Psoas muscle (tissue), 8 donors: ENCODE measurements around the gene CRIP3. TPM values are rescaled to one million over a fixed set of nuclear protein-coding genes. Genes with fewer than 3 reads are reported as not detected.
A peak's percentile ranks its signal among the peaks of the same experiment; 100 is the strongest.

ENCODE experiments used
- ATAC-seq, 4 donors: fragments of 200-7000 bp; cut with Tn5 transposase; one replicate each; pipeline ENCODE4 v1.9.1; 2020; ENCODE audit warnings: moderate library complexity in 3 of 4, mild to moderate bottlenecking in 2 of 4
- DNase-seq, 2 donors: peaks; one replicate each; pipeline ENCODE4 v3.0.0-alpha.2; 2020
- H3K27ac ChIP-seq: fragments of 200-600 bp; one replicate; pipeline ENCODE4 v1.8.0; 2022
- H3K27me3 ChIP-seq, 3 donors: fragments of 200-600 bp in 1 of 3; one replicate each; pipeline versions ENCODE4 v1.6.1 to v1.8.0; 2013 to 2022; ENCODE audit warnings: low read length in 2 of 3, mild to moderate bottlenecking in 2 of 3, moderate library complexity in 1 of 3; ENCODE audit not compliant: insufficient read depth in 3 of 3
- H3K36me3 ChIP-seq, 2 donors: fragments of 200-600 bp in 1 of 2; one replicate each; pipeline versions ENCODE4 v1.6.1 to v1.8.0; 2013 to 2022; ENCODE audit warnings: low read depth in 1 of 2, mild to moderate bottlenecking in 1 of 2, moderate library complexity in 1 of 2; ENCODE audit not compliant: insufficient read depth in 1 of 2
- H3K4me1 ChIP-seq: fragments of 200-600 bp; one replicate; pipeline ENCODE4 v1.8.0; 2022
- H3K4me3 ChIP-seq: fragments of 200-600 bp; one replicate; pipeline ENCODE4 v1.8.0; 2022; ENCODE audit warnings: mild to moderate bottlenecking
- H3K9me3 ChIP-seq: fragments of 200-600 bp; one replicate; pipeline ENCODE4 v1.8.0; 2022
- WGBS, 3 donors: extraction: QIAGEN DNeasy Blood & Tissue Kit; methylation state at CpG; one replicate each; pipeline versions ENCODE4 v1.1.6 to v1.1.7; 2013; 5-methylcytosine and 5-hydroxymethylcytosine counted together
- intact Hi-C, 2 donors: fragments of 100-400 bp; cut with DNase I; formaldehyde crosslinking; loops; one replicate each; pipeline versions ENCODE4 v1.11.0 to v1.14.2; 2022
- polyA plus RNA-seq, 3 donors: library from polyadenylated mRNA; stranded (reverse); fragments of 200-250 nt; gene quantifications; one replicate each; pipeline ENCODE4 v1.2.3, GENCODE V29; 2013
- total RNA-seq, 4 donors: library from RNA; stranded (reverse); fragmentation: NEBNext Ultra II Directional in 2 of 4; extraction: Animal tissue kit (Norgen Biotek cat#: 25700) in 2 of 4; gene quantifications; one replicate each; pipeline versions ENCODE4 v1.2.1 to v1.2.4, GENCODE V29; 2021 to 2023
- TF ChIP-seq, protein P1 (sequence below): fragments of 200-600 bp; IDR thresholded peaks from one replicate; pipeline ENCODE4 v1.8.0; 2022; ENCODE audit warnings: antibody characterized with exemption
- donor health status: healthy with polysubstance abuse.
- donor health status: DM: no; HTN: no; CAD: no; lungs with moderate emphysema.
- donor health status: Bipolar disorder and iron deficiency.
- donor health status: healthy.
- donor health status: DM: yes; HTN: yes; CAD: no.
- donor health status: DM: no; HTN: no; CAD: no.
- donor health status: DM: no; HTN: no; CAD: no.
- donor health status: DM: yes; HTN: yes; CAD: no.

CRIP3 gene
- total and polyA plus RNA-seq, 7 donors, result 0.05 to 0.47 (median 0.12) TPM; not detected in 3

DNA sequence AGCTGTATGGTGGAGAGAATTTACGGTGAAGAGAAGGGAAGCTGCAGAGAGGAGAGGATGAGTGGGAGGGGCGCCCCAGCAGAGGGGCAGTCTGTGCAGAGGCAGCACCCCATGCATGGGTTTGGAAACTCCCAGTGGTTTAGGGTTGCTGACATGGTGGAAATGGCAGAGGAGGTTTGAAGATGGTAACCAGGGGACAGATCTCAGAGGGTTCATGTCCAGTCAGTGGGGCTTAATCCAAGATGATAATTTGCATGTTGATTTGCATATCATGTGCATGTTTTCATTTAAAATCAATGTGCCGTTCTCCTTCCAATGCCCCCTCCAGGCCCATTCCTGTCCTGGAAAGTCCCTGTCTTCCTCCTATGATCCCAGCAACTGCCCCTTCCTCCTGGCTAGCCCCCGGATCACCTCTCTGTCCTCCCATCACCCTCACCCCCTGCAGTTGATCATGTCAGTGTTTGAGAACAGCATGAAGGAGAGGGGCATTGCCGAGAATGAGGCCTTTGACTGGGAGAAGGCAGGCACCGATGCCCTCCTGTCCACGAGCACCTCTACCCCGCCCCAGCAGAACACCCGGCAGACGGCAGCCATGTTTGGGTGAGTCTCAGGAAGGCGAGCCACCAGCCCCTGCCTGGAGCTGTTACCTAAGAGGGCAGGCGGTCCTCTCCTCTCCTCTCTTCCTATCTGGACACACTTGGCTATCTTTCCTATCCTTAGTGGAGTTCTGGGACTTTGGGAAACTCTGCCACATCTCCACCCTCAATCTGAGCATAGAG, 51.1 kb downstream of the CRIP3 start:
- intact Hi-C loops, result no loop called here
- 75 to 80% (median 79%) methylated on average over 11 to 12 of the region's 12 CpGs for WGBS, 3 donors
- TF ChIP-seq, protein P1, sequence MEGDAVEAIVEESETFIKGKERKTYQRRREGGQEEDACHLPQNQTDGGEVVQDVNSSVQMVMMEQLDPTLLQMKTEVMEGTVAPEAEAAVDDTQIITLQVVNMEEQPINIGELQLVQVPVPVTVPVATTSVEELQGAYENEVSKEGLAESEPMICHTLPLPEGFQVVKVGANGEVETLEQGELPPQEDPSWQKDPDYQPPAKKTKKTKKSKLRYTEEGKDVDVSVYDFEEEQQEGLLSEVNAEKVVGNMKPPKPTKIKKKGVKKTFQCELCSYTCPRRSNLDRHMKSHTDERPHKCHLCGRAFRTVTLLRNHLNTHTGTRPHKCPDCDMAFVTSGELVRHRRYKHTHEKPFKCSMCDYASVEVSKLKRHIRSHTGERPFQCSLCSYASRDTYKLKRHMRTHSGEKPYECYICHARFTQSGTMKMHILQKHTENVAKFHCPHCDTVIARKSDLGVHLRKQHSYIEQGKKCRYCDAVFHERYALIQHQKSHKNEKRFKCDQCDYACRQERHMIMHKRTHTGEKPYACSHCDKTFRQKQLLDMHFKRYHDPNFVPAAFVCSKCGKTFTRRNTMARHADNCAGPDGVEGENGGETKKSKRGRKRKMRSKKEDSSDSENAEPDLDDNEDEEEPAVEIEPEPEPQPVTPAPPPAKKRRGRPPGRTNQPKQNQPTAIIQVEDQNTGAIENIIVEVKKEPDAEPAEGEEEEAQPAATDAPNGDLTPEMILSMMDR, result no peak

DNA sequence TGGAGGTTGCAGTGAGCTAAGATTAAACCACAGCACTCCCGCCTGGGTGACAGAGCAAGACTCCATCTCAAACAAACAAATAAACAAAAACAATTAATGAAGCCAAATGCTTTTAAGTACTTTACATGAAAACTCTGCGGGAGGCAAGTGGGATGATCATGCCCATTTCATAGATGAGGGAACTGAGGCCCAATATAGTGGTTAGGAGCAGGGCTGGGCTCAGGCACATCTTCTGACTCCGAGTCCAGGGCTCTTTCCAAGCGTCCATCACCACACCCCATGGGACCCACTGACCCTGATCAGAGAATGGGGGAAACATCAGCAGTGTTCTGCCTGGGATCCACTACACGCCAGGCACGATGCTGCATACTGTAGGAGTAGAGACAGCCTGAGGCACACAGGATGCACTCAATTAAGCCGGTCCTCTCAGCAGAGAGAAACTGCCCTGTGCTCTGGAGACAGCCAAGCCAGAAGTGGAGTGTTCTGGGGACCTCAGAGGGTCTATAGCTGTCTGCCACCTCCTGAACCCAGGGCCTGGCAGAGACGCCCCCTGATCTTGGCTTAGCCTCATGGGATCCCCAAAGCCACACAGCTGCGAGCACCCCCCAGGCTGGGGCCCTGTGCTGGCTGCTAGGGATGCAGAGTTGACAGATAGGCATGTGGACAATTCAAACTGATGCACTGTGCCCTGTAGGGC, 51.8 kb downstream of the CRIP3 start:
- 77 to 82% (median 79%) methylated on average over 9 of the region's 9 CpGs for WGBS, 3 donors
- Histone ChIP-seq H3K4me3 (no peak overlapping the region), H3K27me3 (peaks cover 0 to 9% (median 4%) of the 10 kb centered on the region in 3 donors), H3K4me1 (no peaks in the 10 kb centered on the region), H3K36me3 (no peaks in the 10 kb centered on the region), H3K27ac (no peak overlapping the region), H3K9me3 (no peaks in the 10 kb centered on the region)
- TF ChIP-seq, protein P1, result no peak
- DNase-seq (peak in 1 of 2 donors; percentile 7), ATAC-seq (no peak)
- intact Hi-C loops, result no loop called here

More for the DNA sequence above, 51.1 kb downstream of the CRIP3 start:
- no peak for ATAC-seq
- Histone ChIP-seq H3K27ac (no peak overlapping the region), H3K4me3 (no peak overlapping the region), H3K4me1 (no peaks in the 10 kb centered on the region), H3K27me3 (peaks cover 0 to 7% (median 4%) of the 10 kb centered on the region in 3 donors), H3K36me3 (no peaks in the 10 kb centered on the region), H3K9me3 (no peaks in the 10 kb centered on the region)
- peak in 1 of 2 donors; percentile 32 for DNase-seq

Other genes starting within 250 kb of the CRIP3 start
- gene MRPL2, start 249.4 kb downstream of the CRIP3 start, total RNA-seq, result 100 to 1,000 TPM in 1 of 4 donors, 10 to 100 TPM in 3; 61.3 to 138 (median 94.5) TPM
- 100 to 1,000 TPM in 1 of 3 donors, 10 to 100 TPM in 2; 91.1 to 139 (median 91.2) TPM for gene MRPL2, start 249.4 kb downstream of the CRIP3 start, polyA plus RNA-seq
- gene KLC4, start 249.2 kb downstream of the CRIP3 start, total RNA-seq, result 10 to 100 TPM; 13.0 to 20.9 (median 15.0) TPM
- gene KLC4, start 249.2 kb downstream of the CRIP3 start, polyA plus RNA-seq, result 10 to 100 TPM; 12.2 to 17.2 (median 13.2) TPM
- 1 to 10 TPM in 2 of 4 donors, under 1 TPM in 2; 0.61 to 1.6 (median 1.1) TPM for gene PTK7, start 232.5 kb downstream of the CRIP3 start, total RNA-seq
- under 1 TPM; 0.17 to 0.90 (median 0.23) TPM for gene PTK7, start 232.5 kb downstream of the CRIP3 start, polyA plus RNA-seq
- 10 to 100 TPM; 36.4 to 46.6 (median 40.1) TPM for gene SRF, start 137.6 kb downstream of the CRIP3 start, total RNA-seq
- gene SRF, start 137.6 kb downstream of the CRIP3 start, polyA plus RNA-seq, result 10 to 100 TPM; 26.3 to 57.7 (median 34.7) TPM
- gene CUL9, start 126.6 kb downstream of the CRIP3 start, total RNA-seq, result 10 to 100 TPM in 2 of 4 donors, 1 to 10 TPM in 2; 6.5 to 10.9 (median 9.6) TPM
- 10 to 100 TPM in 2 of 3 donors, 1 to 10 TPM in 1; 6.3 to 10.8 (median 10.7) TPM for gene CUL9, start 126.6 kb downstream of the CRIP3 start, polyA plus RNA-seq
- 10 to 100 TPM; 20.7 to 61.9 (median 37.2) TPM for gene DNPH1, start 79.3 kb downstream of the CRIP3 start, total RNA-seq
- gene DNPH1, start 79.3 kb downstream of the CRIP3 start, polyA plus RNA-seq, result 10 to 100 TPM; 52.5 to 83.6 (median 55.9) TPM
- not detected for gene TTBK1, start 65.3 kb downstream of the CRIP3 start, total RNA-seq
- gene TTBK1, start 65.3 kb downstream of the CRIP3 start, polyA plus RNA-seq, result under 1 TPM in 2 of 3 donors, not detected in 1; 0.01 to 0.03 TPM
- not detected for gene SLC22A7, start 10.6 kb downstream of the CRIP3 start, total RNA-seq
- gene SLC22A7, start 10.6 kb downstream of the CRIP3 start, polyA plus RNA-seq, result not detected
- gene ZNF318, start 60.8 kb upstream of the CRIP3 start, total RNA-seq, result 10 to 100 TPM in 1 of 4 donors, 1 to 10 TPM in 3; 7.7 to 14.3 (median 9.5) TPM
- gene ZNF318, start 60.8 kb upstream of the CRIP3 start, polyA plus RNA-seq, result 10 to 100 TPM in 1 of 3 donors, 1 to 10 TPM in 2; 3.4 to 12.4 (median 4.5) TPM
- gene ABCC10, start 118.7 kb upstream of the CRIP3 start, total RNA-seq, result 10 to 100 TPM in 2 of 4 donors, 1 to 10 TPM in 2; 7.8 to 11.0 (median 9.9) TPM
- 1 to 10 TPM; 8.9 to 9.9 (median 8.9) TPM for gene ABCC10, start 118.7 kb upstream of the CRIP3 start, polyA plus RNA-seq
- under 1 TPM in 1 of 4 donors, not detected in 3; 0.56 TPM for gene DLK2, start 146.7 kb upstream of the CRIP3 start, total RNA-seq
- gene DLK2, start 146.7 kb upstream of the CRIP3 start, polyA plus RNA-seq, result under 1 TPM; 0.04 to 0.90 (median 0.10) TPM
- gene TJAP1, start 168.7 kb upstream of the CRIP3 start, total RNA-seq, result 10 to 100 TPM; 31.4 to 39.9 (median 36.3) TPM
- gene TJAP1, start 168.7 kb upstream of the CRIP3 start, polyA plus RNA-seq, result 10 to 100 TPM; 18.0 to 35.2 (median 20.8) TPM
- under 1 TPM in 1 of 4 donors, not detected in 3; 0.20 TPM for gene LRRC73, start 201.5 kb upstream of the CRIP3 start, total RNA-seq
- under 1 TPM; 0.10 to 0.29 (median 0.26) TPM for gene LRRC73, start 201.5 kb upstream of the CRIP3 start, polyA plus RNA-seq
- 10 to 100 TPM; 57.9 to 71.4 (median 63.0) TPM for gene YIPF3, start 208.1 kb upstream of the CRIP3 start, total RNA-seq
- gene YIPF3, start 208.1 kb upstream of the CRIP3 start, polyA plus RNA-seq, result 10 to 100 TPM; 57.7 to 91.5 (median 71.8) TPM
- gene POLR1C, start 208.3 kb upstream of the CRIP3 start, total RNA-seq, result 10 to 100 TPM; 17.5 to 27.8 (median 24.1) TPM
- gene POLR1C, start 208.3 kb upstream of the CRIP3 start, polyA plus RNA-seq, result 10 to 100 TPM; 23.4 to 64.5 (median 43.2) TPM